Endothelial cell (in vitro differentiated cells): ENCODE results near the gene GAK. TPM values are rescaled to one million over a fixed set of nuclear protein-coding genes. Genes with fewer than 3 reads are reported as not detected.
"Not testable (repeated sequence)": the region's sequence is repeated elsewhere in the genome, so short reads cannot be mapped to it uniquely, and the experiment has no call there.

ENCODE experiments used
- DNase-seq: peaks from one replicate; pipeline ENCODE4 v3.0.0; 2021; ENCODE audit warnings: low spot score
- H3K27ac Mint-ChIP-seq: one replicate; pipeline ENCODE4 v1.8.0; 2021; ENCODE audit warnings: mixed read lengths, inconsistent platforms; ENCODE audit not compliant: unreplicated experiment
- H3K27me3 Mint-ChIP-seq: one replicate; pipeline ENCODE4 v1.8.0; 2021; ENCODE audit warnings: mild to moderate bottlenecking, moderate library complexity, mixed read lengths, inconsistent platforms; ENCODE audit not compliant: unreplicated experiment
- H3K36me3 Mint-ChIP-seq: one replicate; pipeline ENCODE4 v1.8.0; 2021; ENCODE audit warnings: mild to moderate bottlenecking, low read depth, mixed read lengths, inconsistent platforms; ENCODE audit not compliant: unreplicated experiment
- H3K4me1 Mint-ChIP-seq: one replicate; pipeline ENCODE4 v1.8.0; 2021; ENCODE audit warnings: mild to moderate bottlenecking, mixed read lengths, inconsistent platforms; ENCODE audit not compliant: unreplicated experiment
- H3K4me3 Mint-ChIP-seq: one replicate; pipeline ENCODE4 v1.8.0; 2021; ENCODE audit warnings: mild to moderate bottlenecking, mixed read lengths, inconsistent platforms; ENCODE audit not compliant: unreplicated experiment
- H3K9me3 Mint-ChIP-seq: one replicate; pipeline ENCODE4 v1.8.0; 2021; ENCODE audit warnings: mixed read lengths, inconsistent platforms; ENCODE audit not compliant: unreplicated experiment
- CTCF ChIP-seq: fragments of 200-600 bp; sonication (generic); IDR thresholded peaks from one replicate; pipeline ENCODE4 v1.5.0; 2021; ENCODE audit warnings: antibody characterized with exemption; ENCODE audit not compliant: unreplicated experiment
- total RNA-seq: library from RNA; stranded (reverse); fragmentation: NEBNext Ultra II Directional; extraction: Animal tissue kit (Norgen Biotek cat#: 25700); gene quantifications from one replicate; pipeline ENCODE4 v1.2.1, GENCODE V29; 2021; ENCODE audit not compliant: unreplicated experiment

Gene GAK
- total RNA-seq, 1 donor from 2014 or later = 112 TPM

DNA sequence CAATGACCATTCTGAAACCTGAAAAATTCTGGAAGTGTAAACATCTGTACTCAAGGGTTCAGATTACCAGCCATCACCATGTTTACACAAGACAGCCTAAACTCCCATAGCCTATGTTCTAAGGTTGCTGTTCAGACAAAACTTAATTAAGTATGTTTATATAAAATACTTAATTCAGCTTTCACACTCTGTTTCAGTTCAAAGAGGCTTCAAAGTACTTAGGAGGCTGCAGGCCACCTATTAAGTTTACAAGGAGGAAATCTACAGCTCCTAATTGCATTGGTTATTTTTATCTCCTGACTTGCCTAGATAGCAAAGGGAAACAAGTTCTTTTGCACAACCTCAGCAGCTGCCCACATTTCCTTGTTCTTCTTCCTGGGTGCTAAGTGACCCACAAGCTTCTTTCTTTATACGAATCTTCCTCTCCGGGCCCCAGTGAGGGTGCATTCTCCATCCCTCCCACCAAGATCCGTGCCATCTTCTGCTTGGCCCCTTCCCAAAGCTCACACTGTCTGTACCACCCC is 2.0 kb downstream of the GAK start:
- no peak for DNase-seq
- TF ChIP-seq CTCF = no peak
- Mint-ChIP-seq H3K9me3 (no peaks in the 10 kb centered on the region), H3K4me3 (peak overlapping the region; percentile 94), H3K4me1 (peaks cover 22% of the 10 kb centered on the region), H3K27me3 (peaks cover 8% of the 10 kb centered on the region), H3K36me3 (peaks cover 4% of the 10 kb centered on the region), H3K27ac (peak overlapping the region; percentile 43)

GRCh38 chr4:929096-929765 is 2.9 kb downstream of the GAK start:
- Mint-ChIP-seq H3K27ac (peak overlapping the region; percentile 48), H3K27me3 (peaks cover 8% of the 10 kb centered on the region)
- no peak for DNase-seq

DNA sequence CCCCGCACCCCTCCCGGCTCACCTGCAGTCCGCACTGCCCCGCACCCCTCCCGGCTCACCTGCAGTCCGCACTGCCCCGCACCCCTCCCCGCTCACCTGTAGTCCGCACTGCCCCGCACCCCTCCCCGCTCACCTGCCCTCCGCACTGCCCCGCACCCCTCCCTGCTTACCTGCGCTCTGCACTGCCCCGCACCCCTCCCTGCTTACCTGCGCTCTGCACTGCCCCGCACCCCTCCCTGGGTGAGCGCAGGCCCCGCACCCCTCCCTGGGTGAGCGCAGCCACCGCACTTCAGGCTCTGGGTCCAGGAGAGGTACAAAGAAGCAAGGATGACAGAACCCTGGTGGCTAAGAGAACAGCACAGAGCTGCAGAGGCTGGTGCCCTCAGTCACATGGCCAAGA is 4.5 kb downstream of the GAK start:
- H3K27ac Mint-ChIP-seq, DNase-seq, H3K4me3 Mint-ChIP-seq, H3K9me3 Mint-ChIP-seq, H3K27me3 Mint-ChIP-seq: not testable (repeated sequence)
- Mint-ChIP-seq H3K36me3 (peaks cover 12% of the 10 kb centered on the region), H3K4me1 (peaks cover 33% of the 10 kb centered on the region)

More at GRCh38 chr4:929096-929765, 2.9 kb downstream of the GAK start:
- Mint-ChIP-seq H3K36me3 (peaks cover 7% of the 10 kb centered on the region), H3K4me3 (no peak overlapping the region), H3K4me1 (peaks cover 29% of the 10 kb centered on the region), H3K9me3 (no peaks in the 10 kb centered on the region)
- no peak for TF ChIP-seq CTCF

DNA sequence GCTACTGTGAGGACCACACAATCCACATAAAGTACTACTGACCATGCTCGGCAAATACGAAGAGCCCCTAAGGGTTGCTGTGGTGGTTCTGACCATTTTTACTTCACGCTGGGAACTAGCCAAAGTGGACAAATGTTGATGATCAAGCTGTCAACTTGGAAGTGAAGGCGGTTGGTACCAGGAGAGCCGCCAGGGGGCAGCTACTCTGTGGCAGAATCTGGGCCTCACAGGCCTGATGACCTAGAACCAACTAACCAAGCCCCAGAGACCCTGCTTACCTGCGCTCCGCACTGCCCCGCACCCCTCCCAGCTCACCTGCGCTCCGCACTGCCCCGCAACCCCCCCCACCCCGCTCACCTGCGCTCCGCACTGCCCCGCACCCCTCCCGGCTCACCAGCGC is 5.6 kb downstream of the GAK start:
- Mint-ChIP-seq H3K36me3 (peaks cover 14% of the 10 kb centered on the region), H3K4me1 (peaks cover 37% of the 10 kb centered on the region), H3K27me3 (peaks cover 4% of the 10 kb centered on the region), H3K4me3 (no peak overlapping the region), H3K9me3 (no peaks in the 10 kb centered on the region), H3K27ac (peak overlapping the region; percentile 27)
- TF ChIP-seq CTCF = peak; percentile 40
- peak; percentile 69 for DNase-seq

DNA sequence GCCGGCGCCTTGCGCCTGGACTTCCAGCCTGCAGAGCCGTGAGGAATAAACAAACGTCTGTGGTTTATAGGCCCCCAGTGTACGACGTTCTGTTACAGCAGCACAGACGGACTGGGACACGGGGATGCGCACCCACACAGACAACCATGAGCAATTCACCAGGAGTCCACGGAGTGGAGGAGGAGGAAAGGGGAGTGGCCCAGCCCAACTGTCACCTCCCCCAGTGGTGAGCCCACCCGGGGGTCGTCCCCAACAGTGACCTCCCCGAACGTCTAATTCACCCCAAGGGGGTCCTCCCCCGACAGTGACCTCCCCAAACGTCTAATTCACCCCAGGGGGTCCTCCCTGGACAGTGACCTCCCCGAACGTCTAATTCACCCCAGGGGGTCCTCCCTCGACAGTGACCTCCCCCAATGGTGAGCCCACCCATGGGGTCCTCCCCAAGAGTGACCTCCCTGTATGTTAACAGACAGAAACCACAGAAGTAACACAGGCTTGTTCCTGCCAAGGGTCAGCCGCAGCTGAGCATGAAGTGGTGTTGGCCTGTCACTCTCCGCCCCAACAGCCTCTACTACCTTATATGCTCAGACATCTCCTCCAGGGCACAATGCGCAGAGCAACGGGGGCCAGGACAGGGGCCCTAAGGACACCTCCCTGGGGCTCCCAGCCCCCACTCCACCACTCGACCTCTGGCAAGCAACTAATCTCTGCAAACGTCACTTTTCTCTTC is 6.2 kb downstream of the GAK start:
- H3K36me3 Mint-ChIP-seq = peaks cover 14% of the 10 kb centered on the region
- peak overlapping the region; percentile 27 for H3K27ac Mint-ChIP-seq
- peaks cover 34% of the 10 kb centered on the region for H3K4me1 Mint-ChIP-seq
- TF ChIP-seq CTCF = no peak
- no peaks in the 10 kb centered on the region for H3K9me3 Mint-ChIP-seq
- no peak for DNase-seq
- peaks cover 6% of the 10 kb centered on the region for H3K27me3 Mint-ChIP-seq
- H3K4me3 Mint-ChIP-seq = no peak overlapping the region
